Ishikawa (cell line): ENCODE results near the gene ARFGAP3.

Experiments used
- CEBPB ChIP-seq: IDR thresholded peaks from 2 replicates; pipeline ENCODE4 v1.6.1; 2012
- CREB1 ChIP-seq: IDR thresholded peaks from 2 replicates; pipeline ENCODE4 v1.6.1; 2012; ENCODE audit warnings: low read depth
- EGR1 ChIP-seq: IDR thresholded peaks from 2 replicates; pipeline ENCODE4 v1.6.1; 2012
- EP300 ChIP-seq: IDR thresholded peaks from 2 replicates; pipeline ENCODE4 v1.6.1; 2012; ENCODE audit warnings: borderline replicate concordance
- FOXM1 ChIP-seq: IDR thresholded peaks from 2 replicates; pipeline ENCODE4 v1.6.1; 2012; ENCODE audit warnings: low read depth, borderline replicate concordance
- NFIC ChIP-seq: IDR thresholded peaks from 2 replicates; pipeline ENCODE4 v1.6.1; 2012
- RAD21 ChIP-seq: IDR thresholded peaks from 2 replicates; pipeline ENCODE4 v1.6.1; 2012; ENCODE audit warnings: low read depth
- TAF1 ChIP-seq: IDR thresholded peaks from 2 replicates; pipeline ENCODE4 v1.6.1; 2012; ENCODE audit warnings: low read depth, mild to moderate bottlenecking
- TCF12 ChIP-seq: IDR thresholded peaks from 2 replicates; pipeline ENCODE4 v1.6.1; 2012; ENCODE audit warnings: low read depth
- TEAD4 ChIP-seq: IDR thresholded peaks from 2 replicates; pipeline ENCODE4 v1.6.1; 2012
- YY1 ChIP-seq: IDR thresholded peaks from 2 replicates; pipeline ENCODE4 v1.6.1; 2012; ENCODE audit warnings: low read depth
- ZBTB7A ChIP-seq: IDR thresholded peaks from 2 replicates; pipeline ENCODE4 v1.6.1; 2012; ENCODE audit warnings: low read depth
- TF ChIP-seq, protein P1 (sequence below): IDR thresholded peaks from 2 replicates; pipeline ENCODE4 v1.6.1; 2012
- TF ChIP-seq, protein P2 (sequence below): IDR thresholded peaks from 2 replicates; pipeline ENCODE4 v1.6.1; 2012; ENCODE audit warnings: low read depth, mild to moderate bottlenecking
- TF ChIP-seq, protein P3 (sequence below): IDR thresholded peaks from 2 replicates; pipeline ENCODE4 v1.6.1; 2012

Gene ARFGAP3

DNA sequence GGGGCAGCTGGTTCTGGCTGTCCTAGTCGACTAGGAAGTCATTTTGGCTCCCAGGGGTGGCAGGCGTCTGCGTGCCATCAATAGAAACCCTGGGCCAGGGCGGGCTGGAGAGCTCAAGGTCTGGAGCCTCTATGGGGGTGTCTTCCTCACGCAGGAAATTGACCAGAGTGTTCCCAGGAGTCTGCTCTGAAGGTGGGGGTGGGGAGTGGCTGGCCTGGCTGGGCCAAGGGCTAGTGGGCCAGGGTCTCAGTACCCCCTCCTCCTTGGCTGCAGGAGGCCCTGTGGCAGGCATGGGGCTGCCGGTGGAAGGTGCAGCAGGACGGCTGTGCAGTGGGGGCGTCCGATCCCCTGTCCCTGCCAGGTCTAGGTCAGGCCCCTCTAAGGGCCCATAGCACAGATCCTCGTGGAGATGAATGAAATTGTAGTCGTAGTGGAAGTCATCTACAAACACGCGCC lies 64.6 kb downstream of the ARFGAP3 start:
- TF ChIP-seq, protein P1, sequence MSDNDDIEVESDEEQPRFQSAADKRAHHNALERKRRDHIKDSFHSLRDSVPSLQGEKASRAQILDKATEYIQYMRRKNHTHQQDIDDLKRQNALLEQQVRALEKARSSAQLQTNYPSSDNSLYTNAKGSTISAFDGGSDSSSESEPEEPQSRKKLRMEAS, result no peak
- TF ChIP-seq TCF12 (no peak), EP300 (no peak), RAD21 (no peak), TEAD4 (no peak), FOXM1 (no peak), YY1 (no peak), EGR1 (no peak), ZBTB7A (no peak), NFIC (no peak), CREB1 (no peak), CEBPB (no peak), TAF1 (no peak)
- TF ChIP-seq, protein P2, sequence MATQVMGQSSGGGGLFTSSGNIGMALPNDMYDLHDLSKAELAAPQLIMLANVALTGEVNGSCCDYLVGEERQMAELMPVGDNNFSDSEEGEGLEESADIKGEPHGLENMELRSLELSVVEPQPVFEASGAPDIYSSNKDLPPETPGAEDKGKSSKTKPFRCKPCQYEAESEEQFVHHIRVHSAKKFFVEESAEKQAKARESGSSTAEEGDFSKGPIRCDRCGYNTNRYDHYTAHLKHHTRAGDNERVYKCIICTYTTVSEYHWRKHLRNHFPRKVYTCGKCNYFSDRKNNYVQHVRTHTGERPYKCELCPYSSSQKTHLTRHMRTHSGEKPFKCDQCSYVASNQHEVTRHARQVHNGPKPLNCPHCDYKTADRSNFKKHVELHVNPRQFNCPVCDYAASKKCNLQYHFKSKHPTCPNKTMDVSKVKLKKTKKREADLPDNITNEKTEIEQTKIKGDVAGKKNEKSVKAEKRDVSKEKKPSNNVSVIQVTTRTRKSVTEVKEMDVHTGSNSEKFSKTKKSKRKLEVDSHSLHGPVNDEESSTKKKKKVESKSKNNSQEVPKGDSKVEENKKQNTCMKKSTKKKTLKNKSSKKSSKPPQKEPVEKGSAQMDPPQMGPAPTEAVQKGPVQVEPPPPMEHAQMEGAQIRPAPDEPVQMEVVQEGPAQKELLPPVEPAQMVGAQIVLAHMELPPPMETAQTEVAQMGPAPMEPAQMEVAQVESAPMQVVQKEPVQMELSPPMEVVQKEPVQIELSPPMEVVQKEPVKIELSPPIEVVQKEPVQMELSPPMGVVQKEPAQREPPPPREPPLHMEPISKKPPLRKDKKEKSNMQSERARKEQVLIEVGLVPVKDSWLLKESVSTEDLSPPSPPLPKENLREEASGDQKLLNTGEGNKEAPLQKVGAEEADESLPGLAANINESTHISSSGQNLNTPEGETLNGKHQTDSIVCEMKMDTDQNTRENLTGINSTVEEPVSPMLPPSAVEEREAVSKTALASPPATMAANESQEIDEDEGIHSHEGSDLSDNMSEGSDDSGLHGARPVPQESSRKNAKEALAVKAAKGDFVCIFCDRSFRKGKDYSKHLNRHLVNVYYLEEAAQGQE, result no peak
- TF ChIP-seq, protein P3, sequence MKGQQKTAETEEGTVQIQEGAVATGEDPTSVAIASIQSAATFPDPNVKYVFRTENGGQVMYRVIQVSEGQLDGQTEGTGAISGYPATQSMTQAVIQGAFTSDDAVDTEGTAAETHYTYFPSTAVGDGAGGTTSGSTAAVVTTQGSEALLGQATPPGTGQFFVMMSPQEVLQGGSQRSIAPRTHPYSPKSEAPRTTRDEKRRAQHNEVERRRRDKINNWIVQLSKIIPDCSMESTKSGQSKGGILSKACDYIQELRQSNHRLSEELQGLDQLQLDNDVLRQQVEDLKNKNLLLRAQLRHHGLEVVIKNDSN, result no peak

DNA sequence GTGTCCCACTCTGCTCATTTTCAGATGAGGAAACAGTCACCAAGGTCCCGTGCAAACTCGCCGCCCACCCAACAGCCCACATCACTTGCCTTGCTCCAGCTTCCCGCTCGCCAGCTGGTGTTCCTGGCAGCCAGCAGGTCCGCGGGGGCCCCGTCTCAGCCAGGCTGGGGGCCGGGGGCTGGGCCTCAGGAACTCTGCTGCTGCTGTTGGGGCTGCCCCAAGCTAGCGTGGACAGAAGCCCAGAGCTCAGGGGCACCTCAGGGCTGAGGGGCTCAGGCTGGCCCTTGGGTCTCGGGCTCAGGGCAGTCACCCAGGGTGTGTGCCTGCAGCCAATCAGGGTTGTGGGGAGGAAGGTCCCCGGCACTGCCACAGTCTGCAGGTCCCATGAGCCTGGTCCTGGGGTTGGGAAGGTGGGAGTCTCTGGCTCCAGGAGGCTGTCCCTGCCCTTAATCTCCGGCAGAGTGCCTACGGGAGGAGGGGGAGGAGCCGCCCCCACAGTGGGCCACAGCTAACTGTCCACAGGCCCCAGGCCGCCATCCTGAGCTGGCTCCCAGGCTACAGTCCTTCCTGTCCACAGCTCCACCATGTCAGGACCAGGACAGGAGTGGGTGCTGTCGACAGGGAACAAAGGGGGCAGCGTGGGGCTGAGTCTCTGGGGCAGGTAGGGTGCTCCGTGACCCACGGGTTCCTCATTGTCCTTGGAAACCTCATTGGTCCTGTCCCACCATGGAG lies 65.2 kb downstream of the ARFGAP3 start:
- TF ChIP-seq CEBPB (no peak), TAF1 (no peak), FOXM1 (no peak), ZBTB7A (no peak), TEAD4 (no peak), RAD21 (no peak), CREB1 (no peak), EP300 (no peak), TCF12 (no peak), EGR1 (no peak), YY1 (no peak), NFIC (no peak)
- TF ChIP-seq, protein P3, result no peak
- TF ChIP-seq, protein P2, result no peak
- TF ChIP-seq, protein P1, result no peak

DNA sequence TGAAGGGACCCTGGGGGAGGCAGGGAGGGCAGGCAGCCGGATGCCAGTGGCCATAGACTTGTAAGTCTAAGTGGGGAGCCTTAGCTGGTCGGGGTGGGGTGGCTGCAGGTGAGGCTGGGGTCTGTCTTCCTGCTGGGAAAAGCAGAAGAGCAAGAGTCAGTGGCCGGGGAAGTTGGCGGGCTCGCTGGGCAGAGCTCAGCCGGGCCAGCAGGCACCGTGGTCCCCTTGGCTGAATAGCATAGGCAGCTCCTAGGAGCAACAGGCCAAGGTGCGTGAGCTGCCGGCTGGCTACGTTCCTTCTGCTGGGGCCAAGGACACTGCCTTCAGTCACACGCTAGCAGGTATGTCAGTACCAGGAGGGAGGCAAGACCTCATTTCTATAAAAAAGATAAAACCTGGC lies 68.6 kb downstream of the ARFGAP3 start:
- TF ChIP-seq, protein P1, result no peak
- TF ChIP-seq, protein P2, result no peak
- TF ChIP-seq RAD21 (no peak), FOXM1 (no peak), EGR1 (no peak), TEAD4 (no peak), YY1 (no peak), NFIC (no peak), CEBPB (no peak), EP300 (no peak), TCF12 (no peak), CREB1 (no peak), TAF1 (no peak), ZBTB7A (no peak)
- TF ChIP-seq, protein P3, result no peak
